Stomach (tissue), 4 donors: ENCODE results near the gene CRYGS.

Source experiments
- CTCF ChIP-seq, 7 experiments: fragments of 450-650 bp in 4 of 7; fragments of 200-600 bp in 3 of 7; sonication (generic) in 3 of 7; IDR thresholded peaks; one replicate each; pipeline ENCODE4 v1.5.1; 2016 to 2019; ENCODE audit warnings: antibody characterized with exemption in 7 of 7, control low read depth in 2 of 7, mild to moderate bottlenecking in 1 of 7
- POLR2A ChIP-seq, 4 donors: fragments of 450-650 bp; IDR thresholded peaks; one replicate each; pipeline ENCODE4 v1.6.1; 2016; ENCODE audit warnings: antibody characterized with exemption in 4 of 4, control low read depth in 2 of 4, mild to moderate bottlenecking in 1 of 4, moderate library complexity in 1 of 4
- POLR2AphosphoS5 ChIP-seq, 3 donors: sonication (generic); formaldehyde crosslinking; IDR thresholded peaks; one replicate each; pipeline ENCODE4 v1.6.1; 2016; ENCODE audit warnings: antibody characterized with exemption in 3 of 3

- no peak for TF ChIP-seq CTCF (IDR thresholded peaks at IDR 0.05)
- no peak for TF ChIP-seq POLR2AphosphoS5 (IDR thresholded peaks at IDR 0.05)
- TF ChIP-seq POLR2A (IDR thresholded peaks at IDR 0.05): no peak
Measured at GRCh38 chr3:186510374-186511079, 33.7 kb downstream of the CRYGS start.
